C4-2B (cell line): ENCODE measurements around the gene ZNF154.

Experiments used
- ZFX ChIP-seq: fragments of 450-650 bp; IDR thresholded peaks from 2 replicates; pipeline ENCODE4 v1.6.1; 2017
- TF ChIP-seq, protein P1 (sequence below): fragments of 450-650 bp; conservative IDR thresholded peaks from 2 replicates; pipeline ENCODE4 v1.5.1; 2017; ENCODE audit warnings: mild to moderate bottlenecking

DNA sequence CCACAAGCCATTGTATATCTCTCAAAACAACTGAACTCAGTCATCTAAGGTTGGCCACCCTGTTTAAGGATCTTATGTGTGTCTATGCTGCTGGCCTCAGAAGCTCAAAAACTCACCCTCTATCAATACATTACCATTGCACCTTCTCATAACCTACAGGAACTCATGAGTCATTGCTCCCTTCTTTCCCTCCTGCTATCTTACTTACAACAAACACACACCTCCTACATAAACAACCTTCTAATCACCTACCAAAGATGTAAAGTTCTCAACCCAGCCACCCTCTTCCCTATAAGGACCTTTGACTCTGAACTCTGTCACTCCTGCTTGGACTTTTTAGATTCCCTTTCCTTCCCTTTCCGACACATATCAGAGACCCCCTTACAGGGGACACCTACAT is 53.6 kb downstream of the ZNF154 start:
- TF ChIP-seq, protein P1, sequence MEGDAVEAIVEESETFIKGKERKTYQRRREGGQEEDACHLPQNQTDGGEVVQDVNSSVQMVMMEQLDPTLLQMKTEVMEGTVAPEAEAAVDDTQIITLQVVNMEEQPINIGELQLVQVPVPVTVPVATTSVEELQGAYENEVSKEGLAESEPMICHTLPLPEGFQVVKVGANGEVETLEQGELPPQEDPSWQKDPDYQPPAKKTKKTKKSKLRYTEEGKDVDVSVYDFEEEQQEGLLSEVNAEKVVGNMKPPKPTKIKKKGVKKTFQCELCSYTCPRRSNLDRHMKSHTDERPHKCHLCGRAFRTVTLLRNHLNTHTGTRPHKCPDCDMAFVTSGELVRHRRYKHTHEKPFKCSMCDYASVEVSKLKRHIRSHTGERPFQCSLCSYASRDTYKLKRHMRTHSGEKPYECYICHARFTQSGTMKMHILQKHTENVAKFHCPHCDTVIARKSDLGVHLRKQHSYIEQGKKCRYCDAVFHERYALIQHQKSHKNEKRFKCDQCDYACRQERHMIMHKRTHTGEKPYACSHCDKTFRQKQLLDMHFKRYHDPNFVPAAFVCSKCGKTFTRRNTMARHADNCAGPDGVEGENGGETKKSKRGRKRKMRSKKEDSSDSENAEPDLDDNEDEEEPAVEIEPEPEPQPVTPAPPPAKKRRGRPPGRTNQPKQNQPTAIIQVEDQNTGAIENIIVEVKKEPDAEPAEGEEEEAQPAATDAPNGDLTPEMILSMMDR, result no peak
- TF ChIP-seq ZFX, result no peak
